OCI-LY3 (cell line): ENCODE results near the gene ZNF318.

Experiments
- H2AFZ ChIP-seq: fragments of 200-600, 300-600 bp; shearing (Covaris generic); 2 replicates; pipeline ENCODE4 v1.6.0; 2014; ENCODE audit warnings: antibody characterized with exemption, low read depth, low read length
- H3K27ac ChIP-seq: fragments of 200-600, 300-600 bp; sonication (generic); 2 replicates; pipeline ENCODE4 v1.5.1; 2014; ENCODE audit warnings: mild to moderate bottlenecking, low read length, moderate library complexity, mixed read lengths
- H3K27me3 ChIP-seq: fragments of 200-600, 300-600 bp; sonication (generic); 2 replicates; pipeline ENCODE4 v1.6.1; 2014; ENCODE audit warnings: low read depth, low read length, mixed read lengths
- H3K36me3 ChIP-seq: fragments of 200-600, 300-600 bp; sonication (generic); replicated peaks from 2 replicates; pipeline ENCODE3; 2014; ENCODE audit warnings: low read depth, low read length, mixed read lengths
- H3K4me1 ChIP-seq: fragments of 300-600, 200-600 bp; sonication (generic); 2 replicates; pipeline ENCODE4 v1.6.1; 2014; ENCODE audit warnings: low read length, mixed read lengths
- H3K4me2 ChIP-seq: fragments of 200-600, 300-600 bp; sonication (generic); 2 replicates; pipeline ENCODE4 v1.6.1; 2014; ENCODE audit warnings: low read length, mixed read lengths
- H3K4me3 ChIP-seq: fragments of 300-600, 200-600 bp; sonication (generic); 2 replicates; pipeline ENCODE4 v1.5.1; 2014; ENCODE audit warnings: antibody characterized with exemption, mild to moderate bottlenecking, low read length, moderate library complexity
- H3K79me2 ChIP-seq: fragments of 300-600, 200-600 bp; shearing (Covaris generic); 2 replicates; pipeline ENCODE4 v1.6.1; 2014; ENCODE audit warnings: mild to moderate bottlenecking, low read length, mixed read lengths
- H3K9ac ChIP-seq: fragments of 300-600, 200-600 bp; shearing (Covaris generic); 2 replicates; pipeline ENCODE4 v1.6.0; 2014; ENCODE audit warnings: mild to moderate bottlenecking, low read length, moderate library complexity
- H3K9me3 ChIP-seq: fragments of 200-600, 300-600 bp; shearing (Covaris generic); 2 replicates; pipeline ENCODE4 v1.6.1; 2014; ENCODE audit warnings: low read length, mixed read lengths; ENCODE audit not compliant: insufficient read depth
- H4K20me1 ChIP-seq: fragments of 200-600, 300-600 bp; sonication (generic); 2 replicates; pipeline ENCODE4 v1.6.1; 2016; ENCODE audit warnings: low read length, mixed read lengths; ENCODE audit not compliant: insufficient read depth
- CTCF ChIP-seq: fragments of 200-600, 300-600 bp; sonication (generic); IDR thresholded peaks from 2 replicates; pipeline ENCODE4 v1.5.1; 2014; ENCODE audit warnings: antibody characterized with exemption, low read length, low read depth
- EZH2phosphoT487 ChIP-seq: fragments of 200-600 bp; shearing (Covaris generic); IDR thresholded peaks from 2 replicates; pipeline ENCODE4 v1.6.1; 2018; ENCODE audit warnings: antibody characterized with exemption, mixed run types, low read depth

The ZNF318 gene

GRCh38 chr6:43336382-43336781, 33.1 kb downstream of the ZNF318 start:
- Histone ChIP-seq H3K4me3 (no peak overlapping the region), H3K27me3 (no peaks in the 10 kb centered on the region), H4K20me1 (no peaks in the 10 kb centered on the region), H3K9me3 (no peaks in the 10 kb centered on the region), H3K4me2 (no peak overlapping the region), H3K27ac (no peak overlapping the region), H3K79me2 (peaks cover 15% of the 10 kb centered on the region), H3K4me1 (peaks cover 76% of the 10 kb centered on the region), H3K9ac (no peak overlapping the region), H3K36me3 (peaks cover 49% of the 10 kb centered on the region), H2AFZ (no peak overlapping the region)
- no peak for TF ChIP-seq CTCF
- TF ChIP-seq EZH2phosphoT487 = no peak

- H3K4me2 ChIP-seq = no peak overlapping the region
- H3K9me3 ChIP-seq = no peaks in the 10 kb centered on the region
- no peak overlapping the region for H3K27ac ChIP-seq
- H3K79me2 ChIP-seq = peaks cover 15% of the 10 kb centered on the region
- H4K20me1 ChIP-seq = no peaks in the 10 kb centered on the region
- H3K36me3 ChIP-seq = peaks cover 47% of the 10 kb centered on the region
- no peak overlapping the region for H2AFZ ChIP-seq
- no peak overlapping the region for H3K9ac ChIP-seq
- no peak for TF ChIP-seq CTCF
- TF ChIP-seq EZH2phosphoT487 = no peak
- H3K27me3 ChIP-seq = no peaks in the 10 kb centered on the region
- no peak overlapping the region for H3K4me3 ChIP-seq
- H3K4me1 ChIP-seq = peaks cover 73% of the 10 kb centered on the region
These were observed 34.0 kb downstream of the ZNF318 start for GRCh38 chr6:43335469-43335868.

GRCh38 chr6:43334466-43335095, 34.9 kb downstream of the ZNF318 start:
- Histone ChIP-seq H3K27ac (0 out of 2 replicates have a peak overlapping the region, but pooled peaks have one; percentile 2), H3K27me3 (no peaks in the 10 kb centered on the region), H3K9ac (no peak overlapping the region), H2AFZ (no peak overlapping the region), H4K20me1 (no peaks in the 10 kb centered on the region), H3K79me2 (peaks cover 15% of the 10 kb centered on the region), H3K4me1 (peaks cover 64% of the 10 kb centered on the region), H3K9me3 (no peaks in the 10 kb centered on the region), H3K4me3 (no peak overlapping the region), H3K36me3 (peaks cover 38% of the 10 kb centered on the region), H3K4me2 (peak overlapping the region; percentile 6)
- TF ChIP-seq EZH2phosphoT487 (no peak), CTCF (peak; percentile 61)

- no peak overlapping the region for H3K9ac ChIP-seq
- H3K27me3 ChIP-seq = no peaks in the 10 kb centered on the region
- no peak overlapping the region for H3K4me3 ChIP-seq
- H3K4me2 ChIP-seq = peak overlapping the region; percentile 20
- no peaks in the 10 kb centered on the region for H4K20me1 ChIP-seq
- H2AFZ ChIP-seq = no peak overlapping the region
- peaks cover 5% of the 10 kb centered on the region for H3K79me2 ChIP-seq
- no peak overlapping the region for H3K27ac ChIP-seq
- no peak for TF ChIP-seq EZH2phosphoT487
- no peak for TF ChIP-seq CTCF
- H3K36me3 ChIP-seq = peaks cover 32% of the 10 kb centered on the region
- peaks cover 37% of the 10 kb centered on the region for H3K4me1 ChIP-seq
- no peaks in the 10 kb centered on the region for H3K9me3 ChIP-seq
These were observed 37.6 kb downstream of the ZNF318 start for GRCh38 chr6:43331891-43332290.
